GM12878 (cell line): ENCODE measurements around the gene EXOSC2. TPM values are rescaled to one million over a fixed set of nuclear protein-coding genes. Genes with fewer than 3 reads are reported as not detected.

Source experiments
- ATAC-seq: fragments of 200-7000 bp; cut with Tn5 transposase; 3 replicates; pipeline ENCODE4 v1.9.1; 2020; ENCODE audit warnings: mild to moderate bottlenecking, moderate library complexity
- BruUV-seq: library from RNA; stranded (reverse); fragments of 400-500 nt; replicated peaks from 2 replicates; lab custom pipeline; 2021; lab: Mats Ljungman, UMichigan
- CTCF ChIA-PET: fragments of 300-600 bp; sonication (Branson Sonifier 250); formaldehyde crosslinking; extraction: SDS; loops from one replicate; lab custom pipeline; 2021; ENCODE audit warnings: inconsistent platforms; lab: Yijun Ruan, JAX
- POLR2A ChIA-PET: fragments of 350-600 bp; formaldehyde crosslinking; extraction: SDS; loops from one replicate; lab custom pipeline; 2021; ENCODE audit warnings: inconsistent platforms; lab: Charles Lee
- RAD21 ChIA-PET: fragments of 300-600 bp; sonication (Branson Sonifier 250); formaldehyde crosslinking; loops from one replicate; lab custom pipeline; 2023; ENCODE audit warnings: antibody characterized with exemption; ENCODE audit not compliant: unreplicated experiment; lab: Charles Lee
- SMC1A ChIA-PET: fragments of 300-600 bp; sonication (Branson Sonifier 250); formaldehyde crosslinking; loops from one replicate; lab custom pipeline; 2023; ENCODE audit not compliant: unreplicated experiment, uncharacterized antibody; lab: Charles Lee
- DNase-seq: peaks from one replicate; pipeline ENCODE4 v3.0.0-alpha.2; 2011; ENCODE audit warnings: low read depth, low spot score
- FAIRE-seq: peaks from 3 replicates; lab custom pipeline; 2011; peaks lifted over from hg19 to GRCh38; lab: Jason Lieb, UNC
- H2AFZ ChIP-seq: 2 replicates; pipeline ENCODE4 v1.6.0; 2011; ENCODE audit warnings: low read depth, low read length, control low read depth; ENCODE audit not compliant: control insufficient read depth
- H3K27ac ChIP-seq: 2 replicates; pipeline ENCODE4 v1.5.1; 2011; ENCODE audit warnings: control low read depth; ENCODE audit not compliant: control insufficient read depth, insufficient read depth
- H3K27me3 ChIP-seq, 2 experiments: replicated peaks in 1 of 2; 2 replicates each; pipeline versions ENCODE4 v1.6.0 to v1.6.1; 2011; ENCODE audit warnings: low read length in 1 of 2; ENCODE audit not compliant: control insufficient read depth in 2 of 2, insufficient read depth in 2 of 2
- H3K36me3 ChIP-seq, 2 experiments: 2 replicates each; pipeline ENCODE4 v1.5.1; 2011; ENCODE audit warnings: low read length in 1 of 2; ENCODE audit not compliant: control insufficient read depth in 2 of 2, insufficient read depth in 2 of 2
- H3K4me1 ChIP-seq: 2 replicates; pipeline ENCODE4 v1.6.1; 2011; ENCODE audit warnings: mild to moderate bottlenecking, low read length, moderate library complexity, mixed read lengths; ENCODE audit not compliant: control insufficient read depth, insufficient read depth
- H3K4me2 ChIP-seq: 2 replicates; pipeline ENCODE4 v1.6.0; 2011; ENCODE audit warnings: control low read depth; ENCODE audit not compliant: control insufficient read depth, insufficient read depth
- H3K4me3 ChIP-seq: fragments of 200-600 bp; sonication (generic); 2 replicates; pipeline ENCODE4 v1.5.1; 2016
- H3K79me2 ChIP-seq: 2 replicates; pipeline ENCODE4 v1.6.0; 2011; ENCODE audit warnings: low read length; ENCODE audit not compliant: control insufficient read depth, insufficient read depth
- H3K9ac ChIP-seq: 2 replicates; pipeline ENCODE4 v1.8.0; 2011; ENCODE audit warnings: low read length, control low read depth, mixed read lengths; ENCODE audit not compliant: control insufficient read depth, insufficient read depth
- H3K9me3 ChIP-seq: replicated peaks from 3 replicates; pipeline ENCODE4 v1.5.1; 2011; ENCODE audit warnings: mild to moderate bottlenecking, low read length; ENCODE audit not compliant: control insufficient read depth, insufficient read depth
- H4K20me1 ChIP-seq: 2 replicates; pipeline ENCODE4 v1.6.0; 2011; ENCODE audit not compliant: control insufficient read depth, insufficient read depth
- ATF2 ChIP-seq: IDR thresholded peaks from 2 replicates; pipeline ENCODE4 v1.6.1; 2012; ENCODE audit warnings: low read length, inconsistent platforms
- BACH1 ChIP-seq: fragments of 450-650 bp; IDR thresholded peaks from 2 replicates; pipeline ENCODE4 v1.6.1; 2017; ENCODE audit warnings: mild to moderate bottlenecking, borderline replicate concordance
- BHLHE40 ChIP-seq, 2 experiments: fragments of 450-650 bp in 1 of 2; IDR thresholded peaks; 2 replicates each; pipeline ENCODE4 v1.6.1; 2011 to 2017; ENCODE audit warnings: low read depth in 2 of 2, borderline replicate concordance in 1 of 2, improper control_type of control experiment in 1 of 2, low read length in 1 of 2, mild to moderate bottlenecking in 1 of 2
- CBFB ChIP-seq: IDR thresholded peaks from 2 replicates; pipeline ENCODE4 v1.6.1; 2016; ENCODE audit warnings: antibody characterized with exemption, low read depth
- ELK1 ChIP-seq: IDR thresholded peaks from 2 replicates; pipeline ENCODE4 v1.6.1; 2012; ENCODE audit warnings: low read depth, low read length, improper control_type of control experiment
- HCFC1 ChIP-seq: fragments of 150-350 bp; IDR thresholded peaks from 2 replicates; pipeline ENCODE4 v1.6.1; 2014; ENCODE audit warnings: low read length
- MLLT1 ChIP-seq: fragments of 450-650 bp; IDR thresholded peaks from 2 replicates; pipeline ENCODE4 v1.6.1; 2016; ENCODE audit warnings: mild to moderate bottlenecking
- NBN ChIP-seq: fragments of 450-650 bp; IDR thresholded peaks from 2 replicates; pipeline ENCODE4 v1.6.1; 2016
- PBX3 ChIP-seq: IDR thresholded peaks from 2 replicates; pipeline ENCODE4 v1.6.1; 2011; ENCODE audit warnings: mild to moderate bottlenecking, low read depth, low read length, moderate library complexity; ENCODE audit not compliant: insufficient replicate concordance
- POU2F2 ChIP-seq: IDR thresholded peaks from 3 replicates; pipeline ENCODE4 v1.6.1; 2011; ENCODE audit warnings: low read depth, mild to moderate bottlenecking, low read length, borderline replicate concordance
- RAD21 ChIP-seq: IDR thresholded peaks from 2 replicates; pipeline ENCODE4 v1.6.1; 2011; ENCODE audit warnings: mild to moderate bottlenecking, low read depth, low read length, moderate library complexity; ENCODE audit not compliant: insufficient read depth
- RBBP5 ChIP-seq: fragments of 200-600 bp; sonication (generic); conservative IDR thresholded peaks from 2 replicates; pipeline ENCODE4 v1.6.1; 2016
- SIX5 ChIP-seq: IDR thresholded peaks from 2 replicates; pipeline ENCODE4 v1.6.1; 2011; ENCODE audit warnings: mild to moderate bottlenecking, low read depth, low read length, moderate library complexity; ENCODE audit not compliant: severe bottlenecking
- WGBS: methylation state at CpG from one replicate; pipeline ENCODE4 v1.1.6; 2016; ENCODE audit warnings: low lambda C conversion rate; ENCODE audit not compliant: insufficient replicate concordance, insufficient coverage; ENCODE audit errors: missing lambda C conversion rate; 5-methylcytosine and 5-hydroxymethylcytosine counted together
- in situ Hi-C: fragments of 300-500 bp; cut with MboI; formaldehyde crosslinking; loops from 9 replicates; pipeline ENCODE4 v1.14.3; 2018; ENCODE audit warnings: mixed read lengths
- intact Hi-C: fragments of 100-400 bp; cut with micrococcal nuclease; formaldehyde crosslinking; loops from one replicate; pipeline ENCODE4 v1.14.2; 2022; ENCODE audit not compliant: unreplicated experiment
- polyA plus RNA-seq, 11 experiments: library from polyadenylated mRNA; depleted of rRNA in 4 of 11; unstranded in 6 of 11; stranded (reverse) in 5 of 11; fragments of >200 nt; fragmentation: Nextera tagmentation in 4 of 11; fragmentation: Illumina TruSeq in 1 of 11; extraction: Ambion mirVana in 4 of 11; extraction: Trizol in 1 of 11; gene quantifications; 1 replicate in 1 of 11; 2 replicates in 10 of 11; pipeline versions ENCODE4 v1.2.1 to v1.2.3, GENCODE V29; 2011 to 2016; ENCODE audit warnings: inconsistent platforms in 2 of 11, missing spikeins in 2 of 11, low read depth in 1 of 11
- total RNA-seq, 4 experiments: library from RNA; depleted of rRNA in 3 of 4; stranded (reverse); fragments of >200 nt in 3 of 4; fragmentation: Illumina TruSeq in 1 of 4; extraction: Trizol in 1 of 4; gene quantifications; 2 replicates each; pipeline versions ENCODE4 v1.2.1 to v1.2.3, GENCODE V29; 2013 to 2021

EXOSC2 gene
- total and polyA plus RNA-seq, 10 of the 15 experiments (the other 5 are each of a cell fraction or from before 2014, with no cell fraction given): 26.3 to 55.0 (median 48.0) TPM

GRCh38 chr9:130662099-130662969 is 31.2 kb upstream of the EXOSC2 start:
- H3K27ac ChIP-seq: no peak overlapping the region
- SMC1A ChIA-PET: no interaction called here
- RAD21 ChIA-PET: no interaction called here
- H3K27me3 ChIP-seq: peaks cover 14 to 27% of the 10 kb centered on the region in 2 experiments
- no peaks in the 10 kb centered on the region for H3K9me3 ChIP-seq
- no peak overlapping the region for H2AFZ ChIP-seq
- no peaks in the 10 kb centered on the region for H3K4me1 ChIP-seq
- no peaks in the 10 kb centered on the region for H3K79me2 ChIP-seq
- no peak overlapping the region for H3K4me2 ChIP-seq
- 27% methylated on average over 49 of the region's 49 CpGs for WGBS
- POLR2A ChIA-PET: no interaction called here
- ATAC-seq: no peak
- DNase-seq: no peak
- BruUV-seq: no TSS peak
- H3K4me3 ChIP-seq: no peak overlapping the region
- no peaks in the 10 kb centered on the region for H4K20me1 ChIP-seq
- CTCF ChIA-PET: no interaction called here
- TF ChIP-seq RBBP5 (no peak), ATF2 (no peak), HCFC1 (no peak), BHLHE40 (IDR thresholded peaks at IDR 0.05; ENCODE audit: borderline replicate concordance in 1 of 2, low read depth in 2 of 2, low read length in 1 of 2) (no peak), POU2F2 (no peak), BACH1 (no peak), PBX3 (no peak), ELK1 (no peak), RAD21 (no peak), MLLT1 (no peak), CBFB (no peak), SIX5 (no peak), NBN (no peak)
- no peak overlapping the region for H3K9ac ChIP-seq
- intact Hi-C loops: no loop called here
- no peaks in the 10 kb centered on the region for H3K36me3 ChIP-seq
- in situ Hi-C loops: no loop called here
- FAIRE-seq: no peak
